ENCODE measurements around the gene TPBGL.

TPBGL gene

DNA sequence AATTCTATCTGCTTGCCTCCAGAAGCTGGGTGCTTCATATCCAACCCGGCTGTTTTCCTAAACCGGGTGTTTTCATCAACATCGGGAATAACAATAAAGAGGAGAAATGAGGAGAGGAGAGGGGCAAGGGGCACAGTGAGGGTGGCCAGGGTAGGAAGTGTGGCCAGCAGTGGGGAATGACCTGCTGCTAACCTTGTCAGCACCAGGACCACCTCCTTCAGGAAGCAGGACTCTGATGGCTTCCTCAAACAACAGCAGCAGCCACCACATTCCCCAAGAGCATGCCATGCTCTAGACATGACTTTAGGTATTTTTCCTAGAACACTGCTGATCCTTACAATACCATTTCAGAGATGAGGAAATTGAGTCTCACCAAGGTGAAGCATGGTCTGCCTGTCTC is 52.4 kb downstream of the TPBGL start:
- no peaks in the 10 kb centered on the region for H3K36me3 ChIP-seq (ENCODE audit: control insufficient read depth, insufficient read depth, low read length)
- no peaks in the 10 kb centered on the region for H3K9me3 ChIP-seq (ENCODE audit: control insufficient read depth, low read length)
- WGBS, 2 experiments = 92 to 94% methylated on average over 3 of the region's 3 CpGs
- H3K4me1 ChIP-seq (ENCODE audit: control insufficient read depth, insufficient read depth, low read length) = no peaks in the 10 kb centered on the region
- no peaks in the 10 kb centered on the region for H3K27me3 ChIP-seq (ENCODE audit: control insufficient read depth, insufficient read depth, low read length, poor library complexity, severe bottlenecking)
- H3K27ac ChIP-seq (ENCODE audit: insufficient read depth, low read depth, low read length, poor library complexity, severe bottlenecking) = no peak overlapping the region
- no peak overlapping the region for H3K4me3 ChIP-seq (ENCODE audit: insufficient read depth, low read depth, low read length)
